IPS DF 6.9 (cell line): ENCODE measurements around the gene BHLHE41.

ENCODE experiments used
- DNase-seq: peaks from one replicate; pipeline ENCODE4 v3.0.0-alpha.2; 2013; ENCODE audit warnings: low read depth, low spot score
- H3K27ac ChIP-seq: one replicate; pipeline ENCODE4 v1.5.1; 2013; ENCODE audit warnings: low read length, control low read depth
- H3K27me3 ChIP-seq: 2 replicates; pipeline ENCODE4 v1.6.1; 2013; ENCODE audit warnings: mild to moderate bottlenecking, low read length; ENCODE audit not compliant: control insufficient read depth, insufficient read depth
- H3K36me3 ChIP-seq: 2 replicates; pipeline ENCODE4 v1.6.1; 2013; ENCODE audit warnings: low read length; ENCODE audit not compliant: control insufficient read depth, insufficient read depth
- H3K4me1 ChIP-seq: 2 replicates; pipeline ENCODE4 v1.6.1; 2013; ENCODE audit warnings: low read length; ENCODE audit not compliant: control insufficient read depth, insufficient read depth
- H3K4me3 ChIP-seq: 2 replicates; pipeline ENCODE4 v1.5.1; 2013; ENCODE audit warnings: mild to moderate bottlenecking, low read length
- H3K9me3 ChIP-seq: 2 replicates; pipeline ENCODE4 v1.6.1; 2013; ENCODE audit warnings: low read length, inconsistent platforms; ENCODE audit not compliant: control insufficient read depth, insufficient read depth
- WGBS: extraction: QIAGEN DNeasy Blood & Tissue Kit; methylation state at CpG from one replicate; pipeline ENCODE4 v1.1.7; 2013; ENCODE audit warnings: mixed read lengths, missing lambda C conversion rate; ENCODE audit not compliant: insufficient read length, insufficient coverage; 5-methylcytosine and 5-hydroxymethylcytosine counted together

BHLHE41 gene

DNA sequence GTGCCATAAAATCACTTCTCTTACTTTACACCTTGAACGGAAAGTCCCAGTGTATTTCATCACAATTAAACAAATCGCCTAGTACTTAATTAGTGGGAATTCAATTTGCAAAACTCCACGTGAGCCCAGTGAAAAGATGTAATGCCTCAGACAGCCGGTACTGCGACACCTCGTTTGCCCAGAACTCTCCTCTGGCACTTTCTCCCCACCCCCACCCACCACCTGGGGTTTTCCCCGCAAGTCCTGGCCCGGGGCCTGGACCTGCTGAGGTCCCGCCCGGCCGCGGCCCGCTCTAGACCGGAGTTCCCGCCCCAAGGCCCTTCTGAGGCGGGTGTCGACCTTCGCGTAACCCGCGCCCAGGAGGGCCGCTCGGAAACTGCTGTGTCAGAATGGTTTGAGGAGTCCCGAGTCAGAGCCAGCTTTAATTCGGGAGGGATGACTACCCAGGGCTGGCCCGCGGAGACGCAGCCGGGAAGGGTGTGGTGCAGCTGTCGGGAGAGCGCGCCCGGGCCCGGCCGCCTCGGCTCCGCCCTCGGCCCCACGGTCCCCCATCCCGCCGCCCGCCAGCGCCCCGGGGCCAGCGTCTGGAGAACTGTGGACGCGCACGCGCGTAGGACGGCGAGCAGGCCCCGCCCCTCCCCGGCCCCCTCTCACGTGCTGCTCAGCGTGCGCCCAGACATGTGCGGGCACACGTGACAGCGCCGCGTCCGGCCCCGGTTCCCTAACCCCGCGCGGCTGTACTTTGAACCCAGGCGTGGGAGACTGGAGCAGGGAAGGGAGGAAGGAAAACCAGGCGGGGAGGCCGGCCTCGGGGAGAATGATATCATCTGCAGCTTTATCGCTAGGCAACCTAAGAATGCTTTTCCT is 10.8 kb downstream of the BHLHE41 start:
- WGBS: no CpG with 5 or more reads among the region's 72 CpGs
- Histone ChIP-seq H3K4me1 (peaks cover 3% of the 10 kb centered on the region; the same call in 1 of the 2 replicates), H3K36me3 (no peaks in the 10 kb centered on the region), H3K9me3 (no peaks in the 10 kb centered on the region), H3K27me3 (peaks cover 4% of the 10 kb centered on the region), H3K4me3 (peak overlapping the region; percentile 29; the same call in 1 of the 2 replicates), H3K27ac (no peak overlapping the region)
- DNase-seq: no peak

GRCh38 chr12:26113181-26113654 is 11.6 kb downstream of the BHLHE41 start:
- H3K27ac ChIP-seq: no peak overlapping the region
- H3K4me3 ChIP-seq: no peak overlapping the region
- H3K36me3 ChIP-seq: no peaks in the 10 kb centered on the region
- H3K9me3 ChIP-seq: no peaks in the 10 kb centered on the region
- DNase-seq: no peak
- peaks cover 4% of the 10 kb centered on the region for H3K27me3 ChIP-seq
- H3K4me1 ChIP-seq: peaks cover 3% of the 10 kb centered on the region; the same call in 1 of the 2 replicates
- WGBS: no CpG with 5 or more reads among the region's 6 CpGs

DNA sequence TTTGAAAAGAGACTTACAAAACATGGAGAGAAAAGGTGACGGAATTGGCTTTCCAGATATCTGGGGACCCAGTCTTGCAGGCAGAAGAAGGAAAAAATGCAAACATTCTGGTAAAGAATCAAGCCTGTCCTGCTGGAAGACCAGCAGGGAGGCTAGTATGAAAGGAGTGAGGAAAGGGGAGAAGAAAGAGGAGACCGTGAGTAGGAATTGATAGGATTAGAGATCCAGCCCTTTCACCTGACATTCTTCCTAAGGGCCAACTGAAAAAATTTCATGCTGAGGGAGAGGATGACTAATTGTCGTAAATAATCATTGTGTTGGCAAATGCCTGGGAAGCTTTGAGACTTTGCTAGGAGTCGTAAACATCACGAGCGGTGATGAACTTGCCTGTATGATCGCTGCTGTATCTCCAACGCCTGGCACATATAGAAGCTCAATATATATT is 12.1 kb downstream of the BHLHE41 start:
- no peaks in the 10 kb centered on the region for H3K9me3 ChIP-seq
- no peak overlapping the region for H3K4me3 ChIP-seq
- H3K27me3 ChIP-seq: peaks cover 4% of the 10 kb centered on the region
- H3K27ac ChIP-seq: no peak overlapping the region
- WGBS: no CpG with 5 or more reads among the region's 8 CpGs
- no peak for DNase-seq
- no peaks in the 10 kb centered on the region for H3K36me3 ChIP-seq
- peaks cover 3% of the 10 kb centered on the region; the same call in 1 of the 2 replicates for H3K4me1 ChIP-seq

- Histone ChIP-seq H3K36me3 (no peaks in the 10 kb centered on the region), H3K4me3 (no peak overlapping the region), H3K27me3 (peaks cover 4% of the 10 kb centered on the region), H3K9me3 (no peaks in the 10 kb centered on the region), H3K4me1 (peaks cover 3% of the 10 kb centered on the region; the same call in 1 of the 2 replicates), H3K27ac (no peak overlapping the region)
- DNase-seq: no peak
- no CpG with 5 or more reads among the region's 6 CpGs for WGBS
Observed at GRCh38 chr12:26112232-26112631, 12.6 kb downstream of the BHLHE41 start.

DNA sequence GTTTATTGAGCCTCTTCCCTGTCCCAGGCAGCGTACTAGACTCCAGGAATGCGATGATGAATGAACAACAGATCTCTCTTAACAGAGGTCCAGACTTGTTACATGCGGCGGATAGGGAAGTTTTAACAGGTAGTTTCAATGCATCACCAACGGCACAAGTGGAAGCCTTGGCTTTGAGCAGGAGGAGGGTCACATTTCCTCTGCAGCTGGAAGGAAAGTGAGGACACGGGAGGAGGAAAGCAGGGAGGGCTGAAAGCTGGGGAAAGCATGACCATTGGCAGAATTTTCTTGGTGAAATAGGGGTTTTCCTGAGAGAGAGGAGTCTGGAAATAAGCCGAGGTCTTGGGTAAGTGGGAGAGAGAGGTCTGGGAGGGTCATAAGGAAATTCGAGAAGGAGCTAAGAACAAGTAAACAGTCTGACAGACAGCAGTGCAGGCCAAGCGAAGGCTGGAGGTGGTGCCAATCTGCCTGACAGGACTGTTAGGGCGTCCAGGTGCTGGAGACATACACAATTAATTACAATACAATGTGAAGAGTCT is 15.4 kb downstream of the BHLHE41 start:
- no peaks in the 10 kb centered on the region for H3K9me3 ChIP-seq
- no peak for DNase-seq
- H3K27ac ChIP-seq: no peak overlapping the region
- no peak overlapping the region for H3K4me3 ChIP-seq
- no peaks in the 10 kb centered on the region for H3K27me3 ChIP-seq
- no CpG with 5 or more reads among the region's 10 CpGs for WGBS
- no peaks in the 10 kb centered on the region for H3K36me3 ChIP-seq
- H3K4me1 ChIP-seq: peaks cover 3% of the 10 kb centered on the region; the same call in 1 of the 2 replicates

DNA sequence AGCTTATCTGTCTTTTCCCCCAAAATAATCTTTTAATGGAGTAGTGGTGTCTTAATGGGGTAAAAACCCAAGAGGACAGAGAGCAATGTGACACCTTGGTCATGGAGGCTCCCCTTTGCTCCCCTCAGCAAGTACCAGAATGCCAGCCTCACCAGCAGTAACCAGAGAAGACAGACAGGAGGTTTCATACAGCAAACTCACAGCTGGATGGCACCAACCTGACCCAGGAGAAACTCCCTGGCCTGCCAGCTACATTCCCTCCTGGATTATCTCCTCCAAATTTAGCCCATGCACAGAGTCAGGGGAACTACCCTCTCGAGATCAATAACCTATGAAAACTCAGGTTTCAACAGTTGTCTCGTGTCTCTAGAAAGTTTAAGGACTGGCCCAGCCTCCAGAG is 15.9 kb downstream of the BHLHE41 start:
- WGBS: no CpG with 5 or more reads among the region's 2 CpGs
- H3K36me3 ChIP-seq: no peaks in the 10 kb centered on the region
- H3K4me3 ChIP-seq: no peak overlapping the region
- DNase-seq: no peak
- H3K4me1 ChIP-seq: peaks cover 3% of the 10 kb centered on the region; the same call in 1 of the 2 replicates
- H3K27me3 ChIP-seq: no peaks in the 10 kb centered on the region
- H3K9me3 ChIP-seq: no peaks in the 10 kb centered on the region
- no peak overlapping the region for H3K27ac ChIP-seq

- Histone ChIP-seq H3K4me1 (0 out of 2 replicates have a peak, but pooled peaks cover 2% of the 10 kb centered on the region), H3K4me3 (no peak overlapping the region), H3K27me3 (no peaks in the 10 kb centered on the region), H3K27ac (no peak overlapping the region), H3K36me3 (no peaks in the 10 kb centered on the region), H3K9me3 (no peaks in the 10 kb centered on the region)
- no peak for DNase-seq
- no CpG with 5 or more reads among the region's 4 CpGs for WGBS
Observed at GRCh38 chr12:26106347-26106746, 18.5 kb downstream of the BHLHE41 start.

DNA sequence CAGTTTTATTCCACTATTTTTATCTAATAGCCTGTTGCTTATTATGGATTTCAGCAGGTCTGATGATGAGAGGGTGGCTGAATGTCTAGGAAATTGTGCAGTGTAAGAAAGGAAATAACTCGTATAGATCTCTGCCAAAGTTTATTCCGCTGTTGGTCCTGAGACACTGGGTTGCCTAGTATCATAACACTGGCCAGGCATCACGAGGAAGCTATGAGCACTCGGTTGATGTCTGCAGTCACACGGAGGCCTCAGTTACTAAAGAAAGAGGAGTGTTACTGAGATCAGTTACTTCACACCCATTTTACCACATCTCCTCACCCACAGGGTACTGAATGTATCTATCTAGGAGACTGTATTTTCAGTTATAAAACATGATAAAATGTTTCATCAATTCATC is 21.9 kb downstream of the BHLHE41 start:
- DNase-seq: no peak
- no CpG with 5 or more reads among the region's 5 CpGs for WGBS
- Histone ChIP-seq H3K4me3 (no peak overlapping the region), H3K4me1 (no peaks in the 10 kb centered on the region), H3K36me3 (no peaks in the 10 kb centered on the region), H3K27ac (no peak overlapping the region), H3K9me3 (no peaks in the 10 kb centered on the region), H3K27me3 (no peaks in the 10 kb centered on the region)

- Histone ChIP-seq H3K36me3 (no peaks in the 10 kb centered on the region), H3K27ac (no peak overlapping the region), H3K9me3 (no peaks in the 10 kb centered on the region), H3K27me3 (no peaks in the 10 kb centered on the region), H3K4me3 (no peak overlapping the region), H3K4me1 (no peaks in the 10 kb centered on the region)
- WGBS: no CpG with 5 or more reads among the region's 4 CpGs
- DNase-seq: no peak
Observed at GRCh38 chr12:26101763-26102162, 23.1 kb downstream of the BHLHE41 start.

DNA sequence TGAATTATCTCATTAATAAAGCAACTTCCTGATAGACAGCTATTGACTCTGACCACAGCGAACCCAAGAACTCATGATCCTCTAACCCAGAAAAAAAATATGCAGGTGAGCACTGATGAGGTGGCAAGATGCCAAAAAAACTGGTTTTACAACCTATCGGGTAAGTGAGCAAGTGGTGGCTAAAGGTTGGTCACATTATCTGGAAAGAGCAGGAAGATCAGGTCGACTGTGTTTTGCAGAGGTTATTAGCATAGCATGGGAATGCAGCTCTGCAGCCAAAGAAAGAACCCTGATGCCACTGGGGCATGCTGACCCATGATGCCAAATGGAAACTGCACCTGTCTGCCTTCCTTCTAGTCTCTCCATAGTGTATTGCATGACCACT is 23.5 kb downstream of the BHLHE41 start:
- H3K4me1 ChIP-seq: no peaks in the 10 kb centered on the region
- no peak for DNase-seq
- WGBS: no CpG with 5 or more reads among the region's 3 CpGs

More for the DNA sequence above, 23.5 kb downstream of the BHLHE41 start:
- H3K9me3 ChIP-seq: no peaks in the 10 kb centered on the region
- no peaks in the 10 kb centered on the region for H3K27me3 ChIP-seq
- no peaks in the 10 kb centered on the region for H3K36me3 ChIP-seq
- H3K4me3 ChIP-seq: no peak overlapping the region
- no peak overlapping the region for H3K27ac ChIP-seq
